H1 (cell line): ENCODE data around the gene TRAP1. TPM values are rescaled to one million over a fixed set of nuclear protein-coding genes. Genes with fewer than 3 reads are reported as not detected.

Experiments used
- ATF2 ChIP-seq: IDR thresholded peaks from 2 replicates; pipeline ENCODE4 v1.6.1; 2012; ENCODE audit warnings: low read length, inconsistent platforms
- CHD7 ChIP-seq: fragments of 300-600 bp; sonication (generic); IDR thresholded peaks from 2 replicates; pipeline ENCODE4 v1.7.1; 2012; ENCODE audit warnings: low read length, moderate library complexity, mild to moderate bottlenecking, inconsistent platforms; ENCODE audit not compliant: insufficient replicate concordance
- POLR2A ChIP-seq, 2 experiments: IDR thresholded peaks; 1 replicate in 1 of 2; 2 replicates in 1 of 2; pipeline ENCODE4 v1.6.1; 2011; ENCODE audit warnings: low read depth in 2 of 2, low read length in 2 of 2, mild to moderate bottlenecking in 2 of 2; ENCODE audit errors: control extremely low read depth in 1 of 2
- POLR2AphosphoS5 ChIP-seq: IDR thresholded peaks from 2 replicates; pipeline ENCODE4 v1.6.1; 2011; ENCODE audit warnings: low read depth, low read length
- POU5F1 ChIP-seq: IDR thresholded peaks from 2 replicates; pipeline ENCODE4 v1.6.1; 2011; ENCODE audit warnings: low read depth, mild to moderate bottlenecking, low read length, moderate library complexity
- RXRA ChIP-seq: IDR thresholded peaks from 2 replicates; pipeline ENCODE4 v1.6.1; 2011; ENCODE audit warnings: low read depth, mild to moderate bottlenecking, low read length, moderate library complexity; ENCODE audit not compliant: insufficient read depth
- SRF ChIP-seq: IDR thresholded peaks from 2 replicates; pipeline ENCODE4 v1.6.1; 2011; ENCODE audit warnings: mild to moderate bottlenecking, low read depth, low read length, moderate library complexity
- TBP ChIP-seq: IDR thresholded peaks from 2 replicates; pipeline ENCODE4 v1.6.1; 2011; ENCODE audit warnings: low read depth, low read length, improper control_type of control experiment
- ZNF274 ChIP-seq: IDR thresholded peaks from 2 replicates; pipeline ENCODE4 v1.7.0; 2012; ENCODE audit warnings: low read length, borderline replicate concordance; ENCODE audit errors: extremely low read depth
- polyA plus RNA-seq, 7 experiments: library from polyadenylated mRNA; depleted of rRNA in 3 of 7; stranded (reverse) in 5 of 7; unstranded in 2 of 7; fragments of >200 nt in 5 of 7; fragments of 200-250 nt in 2 of 7; gene quantifications; 1 replicate in 5 of 7; 2 replicates in 1 of 7; 4 replicates in 1 of 7; pipeline versions ENCODE4 v1.2.1 to v1.2.3, GENCODE V29; 2011 to 2013; ENCODE audit warnings: missing spikeins in 2 of 7, mixed read lengths in 2 of 7
- total RNA-seq: library from RNA; stranded (reverse); fragmentation: NEBNext Ultra II Directional; extraction: Animal tissue kit (Norgen Biotek cat#: 25700); gene quantifications from 2 replicates; pipeline ENCODE4 v1.2.1, GENCODE V29; 2021

The TRAP1 gene
- total and polyA plus RNA-seq, 2 of the 8 experiments (the other 6 are each of a cell fraction or from before 2014, with no cell fraction given) = 215 to 283 TPM

GRCh38 chr16:3745751-3746355 is 28.5 kb upstream of the TRAP1 start (continued):
- TF ChIP-seq ATF2 (no peak), CHD7 (no peak), SRF (no peak), ZNF274 (no peak), POLR2AphosphoS5 (no peak), TBP (no peak), POLR2A (IDR thresholded peaks at IDR 0.05; ENCODE audit: control extremely low read depth in 1 of 2, low read depth in 2 of 2, low read length in 2 of 2) (no peak), RXRA (no peak), POU5F1 (no peak)
